BLaER1 treated with 17β-estradiol and CSF1 and Interleukin-3, amounts not matched to agents 10 nM and 100 nM (cell line): Measurements from ENCODE around the gene ACTL7B.

Source experiments
- H3K27ac ChIP-seq, 11 experiments: shearing (Covaris generic); formaldehyde crosslinking; 2 replicates each; pipeline ENCODE4 v1.8.1; 2022
- H3K27me3 ChIP-seq, 11 experiments: shearing (Covaris generic); formaldehyde crosslinking; 2 replicates each; pipeline ENCODE4 v1.8.1; 2022
- H3K36me3 ChIP-seq, 11 experiments: shearing (Covaris generic); formaldehyde crosslinking; 2 replicates each; pipeline ENCODE4 v1.8.1; 2022
- H3K4me1 ChIP-seq, 10 experiments: shearing (Covaris generic); formaldehyde crosslinking; 2 replicates each; pipeline ENCODE4 v1.8.1; 2022
- H3K4me2 ChIP-seq, 11 experiments: shearing (Covaris generic); formaldehyde crosslinking; 2 replicates each; pipeline ENCODE4 v1.8.1; 2022
- H3K4me3 ChIP-seq, 10 experiments: shearing (Covaris generic); formaldehyde crosslinking; 2 replicates each; pipeline ENCODE4 v1.8.1; 2022
- H3K9ac ChIP-seq, 11 experiments: shearing (Covaris generic); formaldehyde crosslinking; 2 replicates each; pipeline ENCODE4 v1.8.1; 2022
- H3K9me3 ChIP-seq, 11 experiments: shearing (Covaris generic); formaldehyde crosslinking; replicated peaks in 1 of 11; 2 replicates each; pipeline ENCODE4 v1.8.1; 2022
- H4K20me1 ChIP-seq, 11 experiments: shearing (Covaris generic); formaldehyde crosslinking; 2 replicates each; pipeline ENCODE4 v1.8.1; 2022
- Cebpa-rat ChIP-seq, 11 experiments: shearing (Covaris generic); IDR thresholded peaks; 2 replicates each; pipeline ENCODE4 v1.8.1; 2022

ACTL7B gene

GRCh38 chr9:108860764-108861163, 5.0 kb upstream of the ACTL7B start:
- no peak overlapping the region for H3K4me2 ChIP-seq
- H3K9me3 ChIP-seq: 0 out of 22 replicates have a peak, but pooled peaks cover 0 to 9% (median 0%) of the 10 kb centered on the region in 11 experiments
- H3K36me3 ChIP-seq: no peaks in the 10 kb centered on the region; a peak in 1 of 22 replicates
- H3K27me3 ChIP-seq: no peaks in the 10 kb centered on the region
- TF ChIP-seq Cebpa-rat (IDR thresholded peaks at IDR 0.05): no peak
- H4K20me1 ChIP-seq: no peaks in the 10 kb centered on the region
- H3K4me3 ChIP-seq: no peak overlapping the region
- no peak overlapping the region for H3K27ac ChIP-seq
- H3K4me1 ChIP-seq: peaks cover 0 to 3% (median 0%) of the 10 kb centered on the region in 10 experiments; a peak in 2 of 20 replicates
- no peak overlapping the region for H3K9ac ChIP-seq

GRCh38 chr9:108860354-108860753, 4.6 kb upstream of the ACTL7B start:
- Histone ChIP-seq H4K20me1 (no peaks in the 10 kb centered on the region), H3K4me3 (no peak overlapping the region), H3K4me2 (0 out of 22 replicates have a peak overlapping the region, but pooled peaks of 1 of the 11 experiments have one; percentile 21), H3K27me3 (no peaks in the 10 kb centered on the region), H3K36me3 (no peaks in the 10 kb centered on the region; a peak in 1 of 22 replicates), H3K9ac (no peak overlapping the region), H3K27ac (no peak overlapping the region), H3K4me1 (peaks cover 0 to 3% (median 0%) of the 10 kb centered on the region in 10 experiments; a peak in 2 of 20 replicates), H3K9me3 (0 out of 22 replicates have a peak, but pooled peaks cover 0 to 9% (median 0%) of the 10 kb centered on the region in 11 experiments)
- TF ChIP-seq Cebpa-rat (IDR thresholded peaks at IDR 0.05): peak in 6 of 11 experiments; percentile 33 to 73 (median 54); a peak in 6 of 22 replicates

GRCh38 chr9:108859459-108860114, 3.8 kb upstream of the ACTL7B start:
- Histone ChIP-seq H3K27ac (no peak overlapping the region), H3K9ac (no peak overlapping the region), H4K20me1 (no peaks in the 10 kb centered on the region), H3K36me3 (no peaks in the 10 kb centered on the region; a peak in 1 of 22 replicates), H3K9me3 (peaks cover 0 to 9% (median 0%) of the 10 kb centered on the region in 11 experiments; a peak in 1 of 22 replicates), H3K4me2 (no peak overlapping the region), H3K4me3 (no peak overlapping the region), H3K27me3 (no peaks in the 10 kb centered on the region), H3K4me1 (peaks cover 0 to 3% (median 0%) of the 10 kb centered on the region in 10 experiments; a peak in 2 of 20 replicates)
- TF ChIP-seq Cebpa-rat (IDR thresholded peaks at IDR 0.05): no peak

- Histone ChIP-seq H3K9ac (no peak overlapping the region), H3K27ac (no peak overlapping the region), H3K4me1 (peaks cover 0 to 3% (median 0%) of the 10 kb centered on the region in 10 experiments; a peak in 2 of 20 replicates), H4K20me1 (no peaks in the 10 kb centered on the region), H3K27me3 (no peaks in the 10 kb centered on the region), H3K36me3 (no peaks in the 10 kb centered on the region; a peak in 1 of 22 replicates), H3K4me3 (no peak overlapping the region), H3K9me3 (peaks cover 0 to 5% (median 0%) of the 10 kb centered on the region in 11 experiments; a peak in 1 of 22 replicates), H3K4me2 (no peak overlapping the region)
- no peak for TF ChIP-seq Cebpa-rat (IDR thresholded peaks at IDR 0.05)
These were observed 1.8 kb upstream of the ACTL7B start for GRCh38 chr9:108857572-108857971.

GRCh38 chr9:108855529-108855886, 278 bp downstream of the ACTL7B start:
- H3K4me3 ChIP-seq: no peak overlapping the region
- H3K36me3 ChIP-seq: no peaks in the 10 kb centered on the region
- H3K4me1 ChIP-seq: peaks cover 0 to 3% (median 0%) of the 10 kb centered on the region in 10 experiments; a peak in 2 of 20 replicates
- no peaks in the 10 kb centered on the region; a peak in 1 of 22 replicates for H3K9me3 ChIP-seq
- H4K20me1 ChIP-seq: no peaks in the 10 kb centered on the region
- no peak overlapping the region for H3K9ac ChIP-seq
- no peak overlapping the region for H3K4me2 ChIP-seq
- H3K27me3 ChIP-seq: no peaks in the 10 kb centered on the region
- H3K27ac ChIP-seq: no peak overlapping the region
- TF ChIP-seq Cebpa-rat (IDR thresholded peaks at IDR 0.05): no peak

GRCh38 chr9:108854641-108855528, 901 bp downstream of the ACTL7B start:
- Histone ChIP-seq H3K36me3 (no peaks in the 10 kb centered on the region), H3K4me2 (no peak overlapping the region), H3K4me1 (no peaks in the 10 kb centered on the region; a peak in 3 of 20 replicates), H3K27me3 (no peaks in the 10 kb centered on the region), H3K27ac (no peak overlapping the region), H4K20me1 (no peaks in the 10 kb centered on the region), H3K9me3 (no peaks in the 10 kb centered on the region; a peak in 1 of 22 replicates), H3K9ac (no peak overlapping the region), H3K4me3 (no peak overlapping the region)
- TF ChIP-seq Cebpa-rat (IDR thresholded peaks at IDR 0.05): no peak

GRCh38 chr9:108854094-108854493, 1.7 kb downstream of the ACTL7B start:
- H3K4me3 ChIP-seq: no peak overlapping the region
- H3K4me2 ChIP-seq: no peak overlapping the region
- no peak overlapping the region for H3K9ac ChIP-seq
- H4K20me1 ChIP-seq: no peaks in the 10 kb centered on the region
- no peaks in the 10 kb centered on the region for H3K36me3 ChIP-seq
- no peaks in the 10 kb centered on the region; a peak in 1 of 22 replicates for H3K9me3 ChIP-seq
- no peak overlapping the region for H3K27ac ChIP-seq
- no peak for TF ChIP-seq Cebpa-rat (IDR thresholded peaks at IDR 0.05)
- no peaks in the 10 kb centered on the region for H3K27me3 ChIP-seq
- peaks cover 0 to 4% (median 0%) of the 10 kb centered on the region in 10 experiments; a peak in 6 of 20 replicates for H3K4me1 ChIP-seq

- no peak overlapping the region for H3K4me3 ChIP-seq
- TF ChIP-seq Cebpa-rat (IDR thresholded peaks at IDR 0.05): no peak
- peaks cover 0 to 10% (median 0%) of the 10 kb centered on the region in 11 experiments; a peak in 4 of 22 replicates for H3K9me3 ChIP-seq
- H3K27me3 ChIP-seq: no peaks in the 10 kb centered on the region
- H3K9ac ChIP-seq: no peak overlapping the region
- no peak overlapping the region for H3K27ac ChIP-seq
- peaks cover 0 to 16% (median 7%) of the 10 kb centered on the region in 10 experiments; a peak in 13 of 20 replicates for H3K4me1 ChIP-seq
- no peak overlapping the region for H3K4me2 ChIP-seq
- H4K20me1 ChIP-seq: no peaks in the 10 kb centered on the region
- no peaks in the 10 kb centered on the region; a peak in 1 of 22 replicates for H3K36me3 ChIP-seq
These were observed 3.7 kb downstream of the ACTL7B start for GRCh38 chr9:108852079-108852478.

- no peak overlapping the region for H3K27ac ChIP-seq
These were observed 4.6 kb downstream of the ACTL7B start for GRCh38 chr9:108851138-108851537.

More at GRCh38 chr9:108851138-108851537, 4.6 kb downstream of the ACTL7B start:
- no peaks in the 10 kb centered on the region for H4K20me1 ChIP-seq
- H3K9ac ChIP-seq: no peak overlapping the region
- no peaks in the 10 kb centered on the region for H3K27me3 ChIP-seq
- peaks cover 5 to 25% (median 14%) of the 10 kb centered on the region in 10 experiments for H3K4me1 ChIP-seq
- peaks cover 0 to 17% (median 0%) of the 10 kb centered on the region in 11 experiments; a peak in 6 of 22 replicates for H3K9me3 ChIP-seq
- no peak overlapping the region for H3K4me2 ChIP-seq
- TF ChIP-seq Cebpa-rat (IDR thresholded peaks at IDR 0.05): no peak
- H3K36me3 ChIP-seq: no peaks in the 10 kb centered on the region; a peak in 1 of 22 replicates
- no peak overlapping the region for H3K4me3 ChIP-seq
